GM18951 (cell line): ENCODE measurements around the gene PLCB3.
"Not testable (repeated sequence)": the region's sequence is repeated elsewhere in the genome, so short reads cannot be mapped to it uniquely, and the experiment has no call there.

ENCODE experiments used
- POLR2A ChIP-seq: IDR thresholded peaks from 4 replicates; pipeline ENCODE4 v1.6.1; 2011; ENCODE audit warnings: mild to moderate bottlenecking; ENCODE audit not compliant: insufficient read length, insufficient read depth; ENCODE audit errors: extremely low read depth
- in situ Hi-C: fragments of 300-500 bp; cut with MboI; formaldehyde crosslinking; loops from one replicate; pipeline ENCODE4 v1.12.0; 2022; ENCODE audit warnings: low sequenced_read_pairs, mixed read lengths, inconsistent platforms; ENCODE audit not compliant: unreplicated experiment

Gene PLCB3

DNA sequence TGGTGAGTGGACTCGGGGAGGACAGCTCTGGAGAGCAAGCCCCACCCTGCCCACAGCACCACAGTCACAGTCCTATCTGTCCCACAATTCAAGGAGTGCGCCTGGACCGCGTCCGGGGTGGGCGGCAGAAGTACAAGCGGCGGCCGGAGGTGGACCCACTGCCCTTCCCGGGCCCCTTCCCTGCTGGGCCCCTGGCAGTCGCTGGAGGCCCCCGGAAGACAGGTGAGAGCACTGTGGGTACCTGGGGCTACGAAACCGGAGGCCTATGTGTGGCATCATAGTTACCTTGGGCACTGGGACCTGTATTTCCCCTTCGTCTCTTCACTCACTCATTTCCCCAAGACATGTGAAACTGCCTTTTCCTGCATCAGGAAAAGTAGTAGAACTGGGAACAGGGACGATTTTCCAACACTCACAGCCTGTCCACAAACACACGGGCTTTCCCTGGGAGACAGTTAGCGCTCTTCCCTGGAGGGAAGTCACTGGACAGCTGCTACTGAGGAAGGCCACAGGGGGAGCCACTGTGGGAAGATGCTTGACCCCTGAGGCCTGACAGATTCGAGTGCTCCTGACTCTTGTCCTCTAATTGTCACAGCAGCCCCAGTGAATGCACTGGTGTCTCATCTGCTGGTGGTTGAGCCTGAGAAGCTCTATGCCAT, 62.9 kb downstream of the PLCB3 start:
- no peak for TF ChIP-seq POLR2A
- in situ Hi-C loops = no loop called here

DNA sequence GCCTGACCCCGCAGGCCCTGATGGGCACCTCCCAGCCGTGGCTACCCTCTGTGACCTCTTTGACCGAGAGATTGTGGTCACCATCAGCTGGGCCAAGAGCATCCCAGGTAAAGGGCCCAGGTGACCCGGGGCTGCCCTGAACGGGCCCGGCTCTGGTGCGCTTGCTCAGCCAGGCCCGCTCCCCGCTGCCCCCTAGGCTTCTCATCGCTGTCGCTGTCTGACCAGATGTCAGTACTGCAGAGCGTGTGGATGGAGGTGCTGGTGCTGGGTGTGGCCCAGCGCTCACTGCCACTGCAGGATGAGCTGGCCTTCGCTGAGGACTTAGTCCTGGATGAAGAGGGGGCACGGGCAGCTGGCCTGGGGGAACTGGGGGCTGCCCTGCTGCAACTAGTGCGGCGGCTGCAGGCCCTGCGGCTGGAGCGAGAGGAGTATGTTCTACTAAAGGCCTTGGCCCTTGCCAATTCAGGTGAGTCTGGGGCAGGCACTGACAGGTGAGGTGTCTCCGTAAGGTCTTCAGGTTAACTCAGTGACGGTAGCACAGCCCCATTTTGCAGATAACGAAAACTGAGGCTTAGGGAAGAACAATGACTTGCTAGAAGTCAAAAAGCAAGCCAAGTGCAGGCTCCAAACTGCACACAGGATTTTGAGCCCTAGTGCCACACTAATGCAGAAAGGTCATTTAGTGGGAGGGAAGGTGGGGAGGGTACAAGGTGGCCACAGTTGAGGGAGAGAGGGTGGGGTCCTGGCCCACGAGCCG, 63.7 kb downstream of the PLCB3 start:
- TF ChIP-seq POLR2A = no peak
- in situ Hi-C loops = no loop called here

DNA sequence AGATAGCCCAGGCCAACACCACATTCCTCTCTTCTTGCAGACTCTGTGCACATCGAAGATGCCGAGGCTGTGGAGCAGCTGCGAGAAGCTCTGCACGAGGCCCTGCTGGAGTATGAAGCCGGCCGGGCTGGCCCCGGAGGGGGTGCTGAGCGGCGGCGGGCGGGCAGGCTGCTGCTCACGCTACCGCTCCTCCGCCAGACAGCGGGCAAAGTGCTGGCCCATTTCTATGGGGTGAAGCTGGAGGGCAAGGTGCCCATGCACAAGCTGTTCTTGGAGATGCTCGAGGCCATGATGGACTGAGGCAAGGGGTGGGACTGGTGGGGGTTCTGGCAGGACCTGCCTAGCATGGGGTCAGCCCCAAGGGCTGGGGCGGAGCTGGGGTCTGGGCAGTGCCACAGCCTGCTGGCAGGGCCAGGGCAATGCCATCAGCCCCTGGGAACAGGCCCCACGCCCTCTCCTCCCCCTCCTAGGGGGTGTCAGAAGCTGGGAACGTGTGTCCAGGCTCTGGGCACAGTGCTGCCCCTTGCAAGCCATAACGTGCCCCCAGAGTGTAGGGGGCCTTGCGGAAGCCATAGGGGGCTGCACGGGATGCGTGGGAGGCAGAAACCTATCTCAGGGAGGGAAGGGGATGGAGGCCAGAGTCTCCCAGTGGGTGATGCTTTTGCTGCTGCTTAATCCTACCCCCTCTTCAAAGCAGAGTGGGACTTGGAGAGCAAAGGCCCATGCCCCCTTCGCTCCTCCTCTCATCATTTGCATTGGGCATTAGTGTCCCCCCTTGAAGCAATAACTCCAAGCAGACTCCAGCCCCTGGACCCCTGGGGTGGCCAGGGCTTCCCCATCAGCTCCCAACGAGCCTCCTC, 64.6 kb downstream of the PLCB3 start:
- in situ Hi-C loops = not testable (repeated sequence)

- in situ Hi-C loops = no loop called here
- TF ChIP-seq POLR2A = no peak
Observed at GRCh38 chr11:64316672-64317324, 65.5 kb downstream of the PLCB3 start.

- in situ Hi-C loops = no loop called here
- peak; percentile 84 for TF ChIP-seq POLR2A
Observed at GRCh38 chr11:64317325-64317960, 66.1 kb downstream of the PLCB3 start, which contains the start of gene TRMT112. Gene TRMT112, minus strand, starts transcription at chr11:64317559. Its CDS starts 33 bp downstream, at chr11:64317526.

GRCh38 chr11:64317961-64318765, 66.8 kb downstream of the PLCB3 start, which contains the start of gene PRDX5:
Gene PRDX5, plus strand, starts transcription at chr11:64318121. Its CDS starts 95 bp downstream, at chr11:64318216.
- in situ Hi-C loops = no loop called here
- peak; percentile 82 for TF ChIP-seq POLR2A
